ENCODE measurements around the gene ABLIM2. TPM values are rescaled to one million over a fixed set of nuclear protein-coding genes. Genes with fewer than 3 reads are reported as not detected.

The ABLIM2 gene
- total and polyA plus RNA-seq, 2 of the 13 experiments (the other 11 are each of a cell fraction or from before 2014, with no cell fraction given) = 0.20 to 0.37 TPM

DNA sequence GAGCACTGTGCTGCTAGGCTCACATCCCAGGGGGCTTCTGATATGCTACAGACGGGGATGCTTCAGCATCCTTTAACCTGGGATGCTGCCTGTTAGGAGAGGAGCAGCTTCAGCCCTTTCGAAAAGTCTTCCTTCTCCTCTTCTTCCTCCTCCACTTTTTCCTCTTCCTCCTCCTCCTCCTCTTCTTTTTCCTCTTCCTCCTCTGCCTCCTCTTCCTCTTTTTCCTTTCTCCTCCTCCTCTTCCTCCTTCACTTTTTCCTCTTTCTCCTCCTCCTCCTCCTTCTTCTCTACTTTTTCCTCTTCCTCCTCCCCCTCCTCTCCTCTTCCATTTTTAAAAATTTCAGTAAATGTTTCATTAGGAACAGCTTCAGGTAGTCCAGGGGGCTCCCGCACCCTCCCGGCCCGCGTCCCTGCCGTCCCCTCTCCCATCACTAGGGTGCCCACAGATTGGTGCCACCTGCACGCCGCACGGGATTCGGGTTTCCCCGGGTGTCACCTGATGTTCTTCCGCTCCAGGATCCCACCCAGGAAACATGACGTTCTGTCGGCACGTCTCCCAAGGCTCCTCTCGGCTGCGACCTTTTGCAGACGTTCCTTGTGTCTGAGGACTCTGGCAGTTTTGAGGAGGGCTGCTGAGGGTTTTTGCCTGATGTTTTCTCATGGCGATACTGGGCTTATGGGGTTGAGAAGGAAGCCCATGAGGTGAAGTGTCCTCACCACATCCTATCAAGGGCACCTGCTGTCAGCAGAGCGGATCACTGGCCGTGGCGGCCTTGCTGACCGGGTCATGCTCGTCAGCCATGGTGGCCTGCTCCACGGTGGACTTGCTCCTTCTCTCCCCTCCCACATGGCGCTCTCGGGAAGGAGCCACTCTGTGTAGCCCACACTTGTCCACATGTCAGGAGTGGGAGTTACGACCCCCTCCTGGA, 135.6 kb downstream of the ABLIM2 start:
- no peaks in the 10 kb centered on the region for H4K20me1 ChIP-seq (ENCODE audit: insufficient read depth, low read length)
- FAIRE-seq (no peak), DNase-seq (ENCODE audit: low spot score) (no peak), ATAC-seq (no peak)
- no peak overlapping the region for H3K27ac ChIP-seq (ENCODE audit: extremely low read length, insufficient read depth, low read length)
- WGBS (ENCODE audit: low lambda C conversion rate) = 57% methylated on average over 26 of the region's 29 CpGs
- TF ChIP-seq KAT7 (CRISPR knock-in tag; IDR thresholded peaks at IDR 0.05; ENCODE audit: borderline replicate concordance) (no peak), SKI (IDR thresholded peaks at IDR 0.05; ENCODE audit: partially characterized antibody) (no peak), AKAP8 (CRISPR knock-in tag; IDR thresholded peaks at IDR 0.05) (no peak), ZNF569 (CRISPR knock-in tag; IDR thresholded peaks at IDR 0.05; ENCODE audit: borderline replicate concordance) (no peak), ZFP41 (CRISPR knock-in tag; IDR thresholded peaks at IDR 0.05; ENCODE audit: borderline replicate concordance) (no peak), SCMH1 (CRISPR knock-in tag; IDR thresholded peaks at IDR 0.05; ENCODE audit: borderline replicate concordance) (no peak), NCOA1 (CRISPR knock-in tag; IDR thresholded peaks at IDR 0.05) (no peak), MEIS2 (CRISPR knock-in tag; IDR thresholded peaks at IDR 0.05) (no peak)
- TF ChIP-seq, protein P1, sequence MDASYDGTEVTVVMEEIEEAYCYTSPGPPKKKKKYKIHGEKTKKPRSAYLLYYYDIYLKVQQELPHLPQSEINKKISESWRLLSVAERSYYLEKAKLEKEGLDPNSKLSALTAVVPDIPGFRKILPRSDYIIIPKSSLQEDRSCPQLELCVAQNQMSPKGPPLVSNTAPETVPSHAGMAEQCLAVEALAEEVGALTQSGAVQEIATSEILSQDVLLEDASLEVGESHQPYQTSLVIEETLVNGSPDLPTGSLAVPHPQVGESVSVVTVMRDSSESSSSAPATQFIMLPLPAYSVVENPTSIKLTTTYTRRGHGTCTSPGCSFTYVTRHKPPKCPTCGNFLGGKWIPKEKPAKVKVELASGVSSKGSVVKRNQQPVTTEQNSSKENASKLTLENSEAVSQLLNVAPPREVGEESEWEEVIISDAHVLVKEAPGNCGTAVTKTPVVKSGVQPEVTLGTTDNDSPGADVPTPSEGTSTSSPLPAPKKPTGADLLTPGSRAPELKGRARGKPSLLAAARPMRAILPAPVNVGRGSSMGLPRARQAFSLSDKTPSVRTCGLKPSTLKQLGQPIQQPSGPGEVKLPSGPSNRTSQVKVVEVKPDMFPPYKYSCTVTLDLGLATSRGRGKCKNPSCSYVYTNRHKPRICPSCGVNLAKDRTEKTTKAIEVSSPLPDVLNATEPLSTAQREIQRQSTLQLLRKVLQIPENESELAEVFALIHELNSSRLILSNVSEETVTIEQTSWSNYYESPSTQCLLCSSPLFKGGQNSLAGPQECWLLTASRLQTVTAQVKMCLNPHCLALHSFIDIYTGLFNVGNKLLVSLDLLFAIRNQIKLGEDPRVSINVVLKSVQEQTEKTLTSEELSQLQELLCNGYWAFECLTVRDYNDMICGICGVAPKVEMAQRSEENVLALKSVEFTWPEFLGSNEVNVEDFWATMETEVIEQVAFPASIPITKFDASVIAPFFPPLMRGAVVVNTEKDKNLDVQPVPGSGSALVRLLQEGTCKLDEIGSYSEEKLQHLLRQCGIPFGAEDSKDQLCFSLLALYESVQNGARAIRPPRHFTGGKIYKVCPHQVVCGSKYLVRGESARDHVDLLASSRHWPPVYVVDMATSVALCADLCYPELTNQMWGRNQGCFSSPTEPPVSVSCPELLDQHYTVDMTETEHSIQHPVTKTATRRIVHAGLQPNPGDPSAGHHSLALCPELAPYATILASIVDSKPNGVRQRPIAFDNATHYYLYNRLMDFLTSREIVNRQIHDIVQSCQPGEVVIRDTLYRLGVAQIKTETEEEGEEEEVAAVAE (CRISPR knock-in tag; IDR thresholded peaks at IDR 0.05; ENCODE audit: borderline replicate concordance) = no peak
- TF ChIP-seq, protein P2, sequence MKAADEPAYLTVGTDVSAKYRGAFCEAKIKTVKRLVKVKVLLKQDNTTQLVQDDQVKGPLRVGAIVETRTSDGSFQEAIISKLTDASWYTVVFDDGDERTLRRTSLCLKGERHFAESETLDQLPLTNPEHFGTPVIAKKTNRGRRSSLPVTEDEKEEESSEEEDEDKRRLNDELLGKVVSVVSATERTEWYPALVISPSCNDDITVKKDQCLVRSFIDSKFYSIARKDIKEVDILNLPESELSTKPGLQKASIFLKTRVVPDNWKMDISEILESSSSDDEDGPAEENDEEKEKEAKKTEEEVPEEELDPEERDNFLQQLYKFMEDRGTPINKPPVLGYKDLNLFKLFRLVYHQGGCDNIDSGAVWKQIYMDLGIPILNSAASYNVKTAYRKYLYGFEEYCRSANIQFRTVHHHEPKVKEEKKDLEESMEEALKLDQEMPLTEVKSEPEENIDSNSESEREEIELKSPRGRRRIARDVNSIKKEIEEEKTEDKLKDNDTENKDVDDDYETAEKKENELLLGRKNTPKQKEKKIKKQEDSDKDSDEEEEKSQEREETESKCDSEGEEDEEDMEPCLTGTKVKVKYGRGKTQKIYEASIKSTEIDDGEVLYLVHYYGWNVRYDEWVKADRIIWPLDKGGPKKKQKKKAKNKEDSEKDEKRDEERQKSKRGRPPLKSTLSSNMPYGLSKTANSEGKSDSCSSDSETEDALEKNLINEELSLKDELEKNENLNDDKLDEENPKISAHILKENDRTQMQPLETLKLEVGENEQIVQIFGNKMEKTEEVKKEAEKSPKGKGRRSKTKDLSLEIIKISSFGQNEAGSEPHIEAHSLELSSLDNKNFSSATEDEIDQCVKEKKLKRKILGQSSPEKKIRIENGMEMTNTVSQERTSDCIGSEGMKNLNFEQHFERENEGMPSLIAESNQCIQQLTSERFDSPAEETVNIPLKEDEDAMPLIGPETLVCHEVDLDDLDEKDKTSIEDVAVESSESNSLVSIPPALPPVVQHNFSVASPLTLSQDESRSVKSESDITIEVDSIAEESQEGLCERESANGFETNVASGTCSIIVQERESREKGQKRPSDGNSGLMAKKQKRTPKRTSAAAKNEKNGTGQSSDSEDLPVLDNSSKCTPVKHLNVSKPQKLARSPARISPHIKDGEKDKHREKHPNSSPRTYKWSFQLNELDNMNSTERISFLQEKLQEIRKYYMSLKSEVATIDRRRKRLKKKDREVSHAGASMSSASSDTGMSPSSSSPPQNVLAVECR (CRISPR knock-in tag; IDR thresholded peaks at IDR 0.05; ENCODE audit: borderline replicate concordance) = no peak
- peaks cover 9% of the 10 kb centered on the region for H3K4me1 ChIP-seq (ENCODE audit: insufficient read depth, low read length)
- H3K4me2 ChIP-seq (ENCODE audit: low read depth, low read length) = no peak overlapping the region
- H3K9ac ChIP-seq (ENCODE audit: insufficient read depth, low read depth, low read length) = no peak overlapping the region
- peaks cover 5 to 76% of the 10 kb centered on the region in 2 experiments for H3K27me3 ChIP-seq (ENCODE audit: control insufficient read depth in 1 of 2, insufficient read depth in 2 of 2, low read length in 2 of 2)
- H3K4me3 ChIP-seq (replicated peaks in 1 of 3; ENCODE audit: insufficient read depth in 1 of 3, low read depth in 2 of 3, low read length in 3 of 3) = no peak overlapping the region
- CTCF ChIA-PET (ENCODE audit: low intra/inter-chr PET ratio, low total read pairs) = no interaction called here
- BruUV-seq (replicated peaks) = no TSS peak
- no peaks in the 10 kb centered on the region for H3K79me2 ChIP-seq (ENCODE audit: insufficient read depth, low read length)
- H3K36me3 ChIP-seq (replicated peaks in 1 of 2; ENCODE audit: control insufficient read depth in 1 of 2, insufficient read depth in 2 of 2, low read length in 2 of 2) = no peaks in the 10 kb centered on the region
- H3K9me3 ChIP-seq (ENCODE audit: low read length) = no peaks in the 10 kb centered on the region
- H2AFZ ChIP-seq (ENCODE audit: low read length) = no peak overlapping the region
- in situ Hi-C loops (cut with HindIII; ENCODE audit: extremely low pct_ligation_motif_present, low pct_unique_long_range_greater_than_20kb) = no loop called here
- intact Hi-C loops (cut with micrococcal nuclease; ENCODE audit: unreplicated experiment) = no loop called here
- POLR2A ChIA-PET = no interaction called here

All from HepG2 (cell line).